ENCODE measurements around the gene PRX.
"Not testable (repeated sequence)": the region's sequence is repeated elsewhere in the genome, so short reads cannot be mapped to it uniquely, and the experiment has no call there.

Gene PRX

GRCh38 chr19:40431698-40432097 lies 18.5 kb upstream of the PRX start:
- peaks cover 0 to 28% (median 20%) of the 10 kb centered on the region in 4 donors for H3K4me1 ChIP-seq
- H3K36me3 ChIP-seq: no peaks in the 10 kb centered on the region
- no peak for TF ChIP-seq CTCF (IDR thresholded peaks at IDR 0.05)
- H3K4me3 ChIP-seq: no peak overlapping the region
- DNase-seq: no peak
- H3K27ac ChIP-seq: peak overlapping the region; percentile 84 to 92
- intact Hi-C loops (cut with DNase I; ENCODE audit: low total_unique reads): no loop called here
- no peaks in the 10 kb centered on the region for H3K9me3 ChIP-seq
- no peaks in the 10 kb centered on the region for H3K27me3 ChIP-seq

DNA sequence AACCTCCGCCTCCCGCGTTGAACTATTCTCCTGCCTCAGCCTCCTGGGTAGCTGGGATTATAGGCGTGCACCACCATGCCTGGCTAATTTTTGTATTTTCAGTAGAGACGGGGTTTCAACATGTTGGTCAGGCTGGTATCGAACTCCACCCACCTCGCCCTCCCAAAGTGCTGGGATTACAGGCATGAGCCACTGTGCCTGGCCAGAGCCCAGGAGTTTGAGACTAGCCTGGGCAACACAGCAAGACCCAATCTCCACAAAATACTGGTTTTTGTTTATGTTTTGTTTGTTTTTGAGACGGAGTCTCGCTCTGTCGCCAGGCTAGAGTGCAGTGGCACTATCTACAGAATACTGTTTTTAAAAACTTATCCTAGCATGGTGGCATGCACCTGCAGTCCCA lies 17.1 kb upstream of the PRX start:
- DNase-seq; H3K36me3 ChIP-seq; H3K27me3 ChIP-seq; H3K4me3 ChIP-seq; H3K9me3 ChIP-seq; H3K27ac ChIP-seq; intact Hi-C loops (cut with DNase I; ENCODE audit: low total_unique reads): not testable (repeated sequence)
- H3K4me1 ChIP-seq: peaks cover 0 to 29% (median 23%) of the 10 kb centered on the region in 4 donors

GRCh38 chr19:40428197-40428596 lies 15.0 kb upstream of the PRX start:
- H3K9me3 ChIP-seq; DNase-seq; H3K27me3 ChIP-seq; H3K27ac ChIP-seq; intact Hi-C loops (cut with DNase I; ENCODE audit: low total_unique reads); H3K4me3 ChIP-seq; H3K36me3 ChIP-seq: not testable (repeated sequence)
- H3K4me1 ChIP-seq: peaks cover 0 to 36% (median 30%) of the 10 kb centered on the region in 4 donors

- no peaks in the 10 kb centered on the region for H3K9me3 ChIP-seq
- H3K27ac ChIP-seq: peak within 1 kb of the TSS; percentile 94 to 98
- peak; percentile 99 to 100 for DNase-seq
- peaks cover 10 to 13% (median 11%) of the 10 kb centered on the region in 3 donors for H3K36me3 ChIP-seq
- TF ChIP-seq CTCF (IDR thresholded peaks at IDR 0.05): peak; percentile 70 to 85
- intact Hi-C loops (cut with DNase I; ENCODE audit: low total_unique reads): no loop called here
- H3K4me1 ChIP-seq: peaks cover 0 to 40% (median 36%) of the 10 kb centered on the region in 4 donors
- H3K27me3 ChIP-seq: peaks cover 0 to 3% of the 10 kb centered on the region in 2 donors
- H3K4me3 ChIP-seq: peak within 1 kb of the TSS; percentile 67 to 79
These were observed 12.5 kb upstream of the PRX start, which contains the start of gene SERTAD1 for GRCh38 chr19:40425450-40426287. Gene SERTAD1, minus strand, starts transcription at chr19:40425992. Its CDS starts 2,446 bp downstream, at chr19:40423546.

DNA sequence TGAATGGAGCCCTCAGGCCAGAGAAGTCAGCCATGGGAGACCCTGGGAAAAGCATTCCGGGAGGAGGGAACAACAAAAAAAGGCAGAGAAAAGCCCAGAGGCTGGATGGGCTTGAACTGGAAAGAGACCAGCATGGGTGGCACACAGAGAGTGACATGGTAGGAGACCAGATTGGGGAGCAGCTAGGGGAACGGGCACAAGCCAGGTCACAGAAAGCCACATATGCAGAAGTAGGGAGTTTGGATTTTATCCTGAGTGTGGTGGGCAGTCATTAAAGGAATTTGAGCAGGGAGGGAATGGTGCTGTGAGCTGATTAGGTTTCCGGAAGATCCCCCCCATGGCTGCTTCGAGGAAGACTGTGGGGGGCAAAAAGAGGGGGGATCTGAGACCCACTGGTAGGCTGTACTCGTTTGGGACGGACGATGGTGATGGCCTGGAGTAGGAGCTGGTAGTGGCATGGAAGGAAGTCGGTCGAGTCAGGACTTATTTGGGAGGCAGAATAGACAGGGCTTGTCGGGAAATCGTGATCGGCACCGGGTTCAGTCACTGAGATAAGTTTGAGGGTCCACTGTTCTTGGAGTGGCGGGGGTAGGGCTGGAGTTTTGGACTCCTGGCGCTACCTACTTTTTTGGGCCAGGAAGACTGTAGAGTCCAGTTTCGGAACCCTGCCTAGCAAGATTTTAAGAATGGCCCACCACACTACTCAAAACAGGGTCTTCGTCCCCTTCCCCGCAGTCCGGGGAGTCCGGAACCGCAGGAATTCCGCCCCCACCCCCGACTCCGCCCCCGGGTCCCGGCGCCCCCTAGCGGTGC lies 11.7 kb upstream of the PRX start:
- peaks cover 0 to 44% (median 36%) of the 10 kb centered on the region in 4 donors for H3K4me1 ChIP-seq
- DNase-seq: no peak
- intact Hi-C loops (cut with DNase I; ENCODE audit: low total_unique reads): no loop called here
- H3K4me3 ChIP-seq: peak overlapping the region; percentile 67 to 79
- no peak for TF ChIP-seq CTCF (IDR thresholded peaks at IDR 0.05)
- H3K27me3 ChIP-seq: peaks cover 0 to 3% of the 10 kb centered on the region in 2 donors
- peak overlapping the region; percentile 94 to 98 for H3K27ac ChIP-seq
- no peaks in the 10 kb centered on the region for H3K9me3 ChIP-seq
- peaks cover 10 to 13% (median 11%) of the 10 kb centered on the region in 3 donors for H3K36me3 ChIP-seq

GRCh38 chr19:40423938-40424337 lies 10.8 kb upstream of the PRX start:
- TF ChIP-seq CTCF (IDR thresholded peaks at IDR 0.05): no peak
- Histone ChIP-seq H3K27me3 (peaks cover 0 to 3% of the 10 kb centered on the region in 2 donors), H3K27ac (peak overlapping the region; percentile 94 to 98), H3K9me3 (no peaks in the 10 kb centered on the region), H3K4me3 (peak overlapping the region; percentile 67 to 79), H3K36me3 (peaks cover 10 to 13% (median 11%) of the 10 kb centered on the region in 3 donors), H3K4me1 (peaks cover 0 to 44% (median 36%) of the 10 kb centered on the region in 4 donors)
- no peak for DNase-seq
- intact Hi-C loops (cut with DNase I; ENCODE audit: low total_unique reads): no loop called here
